ENCODE measurements around the gene TXNDC16.

The TXNDC16 gene

GRCh38 chr14:52443506-52443905, 108.8 kb downstream of the TXNDC16 start:
- DNase-seq: no peak

DNA sequence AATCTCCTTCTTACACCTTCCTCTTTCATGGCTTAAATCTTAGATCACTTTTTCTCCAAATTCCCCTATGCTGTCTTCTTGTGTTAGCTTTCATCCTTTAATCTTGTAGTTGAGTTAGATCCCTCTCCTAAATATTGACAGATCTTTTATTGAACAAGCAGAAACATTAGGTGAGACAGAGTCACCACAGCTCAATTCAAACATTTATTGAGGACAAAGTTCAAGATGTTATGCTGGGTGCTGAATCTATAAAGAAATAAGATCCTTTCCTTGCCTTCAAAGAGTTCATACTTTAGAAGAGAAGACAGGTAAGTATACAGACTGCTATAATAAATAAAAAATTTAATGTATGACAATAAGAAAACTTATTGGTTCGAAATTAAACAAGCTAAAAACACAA, 109.7 kb downstream of the TXNDC16 start:
- DNase-seq: no peak

GRCh38 chr14:52442166-52442565, 110.1 kb downstream of the TXNDC16 start:
- no peak for DNase-seq

GRCh38 chr14:52439476-52439875, 112.8 kb downstream of the TXNDC16 start:
- DNase-seq: no peak

- no peak for DNase-seq
These were observed 117.3 kb downstream of the TXNDC16 start for GRCh38 chr14:52434955-52435354.

DNA sequence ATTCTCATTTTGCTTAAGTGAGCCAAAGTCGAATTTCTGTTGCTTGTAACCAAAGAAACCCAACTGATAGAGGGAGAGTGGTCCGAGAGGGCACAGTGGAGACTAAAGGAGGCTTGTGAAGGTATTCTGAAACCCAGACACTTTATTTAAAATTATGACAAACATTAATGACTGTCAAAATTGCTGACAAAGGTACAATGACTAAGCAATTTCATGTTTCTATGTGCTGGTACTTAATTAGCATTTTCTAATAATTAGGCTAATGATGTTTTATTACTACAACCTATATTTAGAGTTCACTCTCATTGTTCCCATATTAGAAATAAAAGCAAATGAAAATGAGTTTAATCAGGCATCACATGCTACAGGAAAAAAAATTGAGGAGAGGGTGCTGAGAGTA, 121.8 kb downstream of the TXNDC16 start:
- no peak for DNase-seq

DNA sequence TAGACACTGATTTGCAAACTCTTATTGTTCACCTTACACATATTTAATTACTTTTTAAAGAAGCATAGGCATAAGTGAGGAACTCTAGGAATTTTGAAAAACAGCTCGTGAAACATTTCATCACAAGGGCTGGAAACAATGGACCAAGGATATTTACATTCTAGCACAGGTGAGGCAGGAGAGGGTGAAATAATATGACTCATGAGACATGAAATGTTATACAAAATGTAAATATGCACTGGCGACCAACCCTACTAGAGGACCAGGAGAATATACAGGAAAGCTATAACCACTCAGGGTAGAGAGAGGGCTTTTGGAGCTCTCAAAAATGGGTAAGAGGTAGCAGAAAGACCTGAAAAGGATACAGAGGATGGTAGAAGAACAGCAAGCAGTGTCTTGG, 122.9 kb downstream of the TXNDC16 start:
- DNase-seq: no peak

DNA sequence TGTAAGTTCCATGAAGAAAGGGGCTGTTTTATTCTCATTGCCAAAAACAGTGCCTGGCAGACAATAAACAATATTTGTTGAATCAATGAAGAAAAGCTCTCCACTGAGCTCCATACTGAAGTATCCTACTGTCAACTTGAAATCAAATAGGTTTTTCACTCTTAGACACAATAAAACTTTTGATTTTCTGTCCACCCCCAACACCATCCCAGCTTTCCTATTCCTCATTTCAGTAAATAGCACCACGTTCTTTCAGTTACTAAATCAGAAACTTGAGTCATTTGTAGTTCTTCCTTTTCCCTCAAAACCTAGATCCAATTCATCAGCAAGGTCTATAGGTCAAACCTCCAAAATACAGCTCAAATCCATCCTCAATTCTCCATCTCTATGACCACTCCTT, 124.8 kb downstream of the TXNDC16 start:
- DNase-seq: no peak

GRCh38 chr14:52422650-52423356, 129.5 kb downstream of the TXNDC16 start:
- DNase-seq: no peak

DNA sequence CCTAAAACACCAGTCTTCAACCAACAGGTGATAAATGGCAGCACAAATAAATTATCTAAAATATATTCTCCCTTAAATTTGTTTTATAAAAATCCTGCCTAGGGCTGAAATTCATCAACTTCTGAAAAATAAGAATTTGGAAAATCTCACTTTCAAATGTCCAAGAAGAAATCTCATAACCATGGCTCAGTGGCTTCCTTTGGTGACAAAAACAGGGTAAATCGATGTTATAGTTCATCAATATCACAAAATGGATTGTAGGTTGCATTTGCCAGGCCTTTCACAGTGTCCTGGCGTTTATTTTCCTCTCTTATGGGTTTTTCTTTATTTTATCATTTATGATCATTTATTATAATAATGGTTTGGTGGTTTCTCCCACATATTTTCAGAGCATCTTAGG, 135.2 kb downstream of the TXNDC16 start:
- no peak for DNase-seq

- DNase-seq: no peak
These were observed 138.4 kb downstream of the TXNDC16 start for GRCh38 chr14:52413729-52414408.

DNA sequence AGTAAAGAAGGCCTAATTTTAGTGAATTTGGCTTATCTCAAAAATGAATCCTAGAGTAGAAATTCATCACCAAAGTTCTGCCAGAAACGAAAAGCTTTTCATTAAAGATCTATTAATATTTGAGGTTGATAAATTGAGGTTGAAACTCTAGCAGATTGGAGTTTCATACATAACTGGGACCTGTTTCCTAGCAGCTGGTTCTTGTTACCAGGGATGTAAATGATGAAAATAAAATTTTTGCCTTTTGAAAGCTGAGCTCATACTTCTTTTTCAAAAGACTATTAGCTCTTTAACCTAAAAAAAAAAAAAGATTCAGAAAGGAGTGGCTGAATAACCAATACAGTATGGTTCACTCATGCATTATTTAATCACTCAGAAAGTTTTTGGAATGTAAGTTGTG, 139.9 kb downstream of the TXNDC16 start:
- DNase-seq: no peak

DNA sequence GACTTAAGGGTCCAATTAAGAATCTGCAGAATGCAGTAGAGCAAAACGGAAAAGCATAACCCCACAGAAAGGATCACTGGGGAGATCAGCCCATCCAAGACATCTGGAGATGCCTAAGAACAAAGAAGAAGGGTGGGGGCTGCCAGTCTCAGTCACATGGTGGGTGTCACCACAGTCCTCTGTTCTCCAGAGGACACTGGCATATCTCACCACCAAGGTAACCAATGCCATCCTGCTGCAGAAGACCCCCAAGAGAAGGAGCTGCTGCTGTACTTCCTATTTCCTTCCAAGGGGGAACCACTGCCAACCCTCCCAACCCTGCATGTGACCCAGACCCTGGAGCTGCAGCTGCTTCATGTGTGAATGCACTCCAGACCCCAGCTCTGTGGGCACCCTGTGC, 147.0 kb downstream of the TXNDC16 start:
- DNase-seq: no peak

DNA sequence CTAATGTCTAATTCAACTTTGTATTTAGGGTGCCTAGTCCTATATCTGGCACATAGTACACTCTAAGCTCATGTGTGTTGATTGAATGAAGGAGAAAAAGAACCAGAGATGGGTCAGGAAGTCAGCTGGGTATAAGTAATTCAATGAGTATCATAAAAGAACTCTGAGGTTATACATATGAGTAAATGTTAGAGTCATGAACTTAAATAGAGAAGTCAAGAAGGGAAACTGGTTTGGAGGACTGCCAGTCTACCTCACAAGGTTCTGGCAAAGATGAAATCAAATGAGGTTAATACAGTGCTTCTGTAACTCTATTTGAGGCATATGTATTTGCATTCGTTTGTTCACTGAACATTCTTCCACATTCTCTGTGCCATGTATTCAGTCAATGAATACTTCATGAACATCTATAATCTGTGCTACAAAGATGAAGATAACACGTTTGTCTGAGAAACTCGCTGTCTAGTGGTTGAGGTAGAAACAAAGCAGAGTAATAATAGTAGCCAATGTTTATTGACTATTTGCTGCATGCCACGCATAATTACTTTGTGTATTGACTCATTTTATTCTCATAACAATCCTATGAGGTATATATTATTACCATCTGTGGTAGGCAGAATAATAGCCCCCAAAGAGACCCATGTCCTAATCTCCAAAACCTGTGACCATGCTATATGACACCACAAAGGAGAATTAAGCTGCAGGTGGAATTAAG, 149.3 kb downstream of the TXNDC16 start:
- DNase-seq: no peak

DNA sequence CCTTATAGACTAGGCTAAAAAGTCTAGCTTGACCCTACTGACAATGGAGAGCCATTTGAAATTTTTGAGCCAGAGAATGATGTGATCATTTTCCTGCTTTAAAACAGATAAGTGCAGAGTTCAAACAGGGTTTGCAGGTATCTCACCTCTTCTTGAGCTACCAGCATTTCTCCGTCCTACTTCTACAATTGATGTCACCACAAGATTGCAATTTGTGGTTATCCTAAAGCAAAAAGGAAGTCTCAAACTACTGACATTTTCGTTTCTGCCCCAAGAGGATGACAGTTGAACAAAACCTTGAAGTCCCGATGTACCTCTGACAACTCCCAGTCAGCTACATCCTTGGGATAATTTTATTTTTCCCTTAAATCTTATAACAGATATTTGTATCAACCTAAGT, 151.5 kb downstream of the TXNDC16 start:
- no peak for DNase-seq

GRCh38 chr14:52399921-52400595, 152.2 kb downstream of the TXNDC16 start:
- DNase-seq: peak; percentile 44

DNA sequence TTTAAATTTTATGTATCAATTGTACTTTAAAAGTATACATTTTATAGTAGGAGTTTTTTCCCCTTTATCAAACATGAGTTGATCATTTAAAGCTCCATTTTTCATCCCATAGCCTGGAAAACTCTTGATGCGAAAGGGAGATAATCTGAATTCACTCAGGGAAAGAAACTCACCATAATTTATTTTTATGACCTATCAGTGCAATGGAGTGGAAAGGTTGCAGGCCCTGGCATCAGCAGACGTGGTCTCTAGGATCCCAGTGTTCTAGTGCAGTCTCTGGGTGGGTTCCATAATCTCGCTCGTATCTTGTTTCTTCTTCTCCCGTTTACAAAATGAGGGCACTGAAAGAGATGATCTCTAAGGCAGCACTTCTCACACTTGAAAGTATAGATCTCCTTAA, 153.2 kb downstream of the TXNDC16 start:
- no peak for DNase-seq

GRCh38 chr14:52397844-52398243, 154.5 kb downstream of the TXNDC16 start:
- DNase-seq: no peak

- DNase-seq: no peak
These were observed 156.6 kb downstream of the TXNDC16 start for GRCh38 chr14:52395728-52396127.

DNA sequence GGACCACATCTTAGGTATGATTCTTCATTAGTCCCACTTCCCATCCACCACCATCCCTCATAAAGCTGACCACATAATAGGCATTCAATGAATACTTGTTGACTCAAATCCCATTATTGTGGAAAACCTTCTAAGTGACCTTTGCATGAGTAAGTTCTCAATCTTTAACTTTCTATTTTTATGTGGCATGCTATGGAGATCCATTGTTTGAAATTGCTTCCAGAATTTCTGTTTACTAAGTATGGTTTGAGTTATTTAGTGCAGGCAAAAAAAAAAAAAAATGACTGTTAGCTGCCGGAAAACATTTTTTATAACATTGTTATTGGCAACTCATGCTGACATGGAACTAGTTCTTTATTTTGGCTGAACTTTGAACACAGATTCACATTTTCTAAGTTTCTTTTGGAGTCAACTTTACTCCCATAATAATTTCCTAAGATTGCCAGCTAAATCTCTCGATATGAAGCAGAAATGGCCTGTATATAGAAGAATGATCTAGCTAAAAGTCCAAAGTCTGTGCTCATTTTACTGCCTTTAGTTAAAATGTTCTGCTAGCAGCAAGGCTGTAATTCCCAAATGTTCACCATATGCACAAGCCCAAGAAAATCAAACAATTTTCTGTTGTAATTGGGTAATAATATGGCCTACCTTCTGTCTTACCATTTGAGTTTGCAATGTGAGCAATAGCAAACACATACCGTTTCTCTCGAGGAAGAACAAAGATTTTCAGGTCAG, 160.3 kb downstream of the TXNDC16 start:
- DNase-seq: no peak

All from femur (tissue), 1 donor.